ENCODE measurements around the gene THOC5. TPM values are rescaled to one million over a fixed set of nuclear protein-coding genes. Genes with fewer than 3 reads are reported as not detected.

Gene THOC5
- total and polyA plus RNA-seq, 9 donors, result 26.2 to 51.6 (median 33.5) TPM

- Histone ChIP-seq H3K9me3 (no peaks in the 10 kb centered on the region), H3K4me1 (ENCODE audit: insufficient read depth) (no peaks in the 10 kb centered on the region), H3K4me3 (no peak overlapping the region), H3K27me3 (no peaks in the 10 kb centered on the region), H3K27ac (no peak overlapping the region), H3K36me3 (no peaks in the 10 kb centered on the region)
- TF ChIP-seq CTCF (IDR thresholded peaks at IDR 0.05) (no peak), EP300 (IDR thresholded peaks at IDR 0.05) (no peak), POLR2A (IDR thresholded peaks at IDR 0.05) (no peak)
- intact Hi-C loops (cut with DNase I), result loop anchor here in 1 of 4 donors (10.0 kb wide), 1 partner anchor 117 kb away; no protein-coding TSS in a partner anchor
- no peak for DNase-seq
- 55 to 70% (median 61%) methylated on average over 4 of the region's 4 CpGs for WGBS, 3 donors
Observed at GRCh38 chr22:29512031-29512430, 41.5 kb downstream of the THOC5 start.

- H3K27ac ChIP-seq, result no peak overlapping the region
- no peak for TF ChIP-seq CTCF (IDR thresholded peaks at IDR 0.05)
- TF ChIP-seq POLR2A (IDR thresholded peaks at IDR 0.05), result no peak
- no peak for TF ChIP-seq EP300 (IDR thresholded peaks at IDR 0.05)
- H3K27me3 ChIP-seq, result no peaks in the 10 kb centered on the region
- H3K4me3 ChIP-seq, result no peak overlapping the region
- no peaks in the 10 kb centered on the region for H3K9me3 ChIP-seq
- WGBS, 3 donors, result 79 to 88% (median 84%) methylated on average over 8 of the region's 8 CpGs
- no peaks in the 10 kb centered on the region for H3K36me3 ChIP-seq
- DNase-seq, result no peak
- H3K4me1 ChIP-seq (ENCODE audit: insufficient read depth), result no peaks in the 10 kb centered on the region
- intact Hi-C loops (cut with DNase I), result loop anchor here in 1 of 4 donors (10.0 kb wide), 1 partner anchor 116 kb away; no protein-coding TSS in a partner anchor
Observed at GRCh38 chr22:29511126-29511862, 42.3 kb downstream of the THOC5 start.

GRCh38 chr22:29510542-29510941, 43.0 kb downstream of the THOC5 start:
- no peak overlapping the region for H3K4me3 ChIP-seq
- 56 to 76% (median 63%) methylated on average over 2 of the region's 2 CpGs for WGBS, 3 donors
- no peaks in the 10 kb centered on the region for H3K4me1 ChIP-seq (ENCODE audit: insufficient read depth)
- no peak for TF ChIP-seq CTCF (IDR thresholded peaks at IDR 0.05)
- no peak for TF ChIP-seq EP300 (IDR thresholded peaks at IDR 0.05)
- no peaks in the 10 kb centered on the region for H3K9me3 ChIP-seq
- H3K36me3 ChIP-seq, result no peaks in the 10 kb centered on the region
- no peaks in the 10 kb centered on the region for H3K27me3 ChIP-seq
- intact Hi-C loops (cut with DNase I), result loop anchor here in 1 of 4 donors (10.0 kb wide), 1 partner anchor 116 kb away; no protein-coding TSS in a partner anchor
- DNase-seq, result no peak
- no peak overlapping the region for H3K27ac ChIP-seq

- intact Hi-C loops (cut with DNase I), result loop anchor here in 1 of 4 donors (10.0 kb wide), 1 partner anchor 115 kb away; no protein-coding TSS in a partner anchor
- no peak overlapping the region for H3K27ac ChIP-seq
- no peaks in the 10 kb centered on the region for H3K4me1 ChIP-seq (ENCODE audit: insufficient read depth)
- H3K4me3 ChIP-seq, result no peak overlapping the region
- no peak for DNase-seq
- no peaks in the 10 kb centered on the region for H3K36me3 ChIP-seq
- WGBS, 3 donors, result 80 to 90% (median 88%) methylated on average over 1 of the region's 1 CpG
- no peaks in the 10 kb centered on the region for H3K9me3 ChIP-seq
- H3K27me3 ChIP-seq, result no peaks in the 10 kb centered on the region
- no peak for TF ChIP-seq EP300 (IDR thresholded peaks at IDR 0.05)
- no peak for TF ChIP-seq POLR2A (IDR thresholded peaks at IDR 0.05)
- no peak for TF ChIP-seq CTCF (IDR thresholded peaks at IDR 0.05)
Observed at GRCh38 chr22:29509815-29510214, 43.7 kb downstream of the THOC5 start.
